SU-DHL-6 (cell line): ENCODE results near the gene CEBPG.

ENCODE experiments used
- H2AFZ ChIP-seq: fragments of 200-600 bp; sonication (generic); 2 replicates; pipeline ENCODE4 v1.6.1; 2014; ENCODE audit warnings: low read depth, mild to moderate bottlenecking, moderate library complexity, mixed read lengths, antibody characterized with exemption, low read length; ENCODE audit not compliant: severe bottlenecking
- H3F3A ChIP-seq: fragments of 200-600 bp; shearing (Covaris generic); 2 replicates; pipeline ENCODE4 v1.6.0; 2016; ENCODE audit warnings: antibody characterized with exemption, mild to moderate bottlenecking; ENCODE audit not compliant: insufficient read depth
- H3K27ac ChIP-seq: fragments of 200-600 bp; sonication (generic); 2 replicates; pipeline ENCODE4 v1.5.1; 2016; ENCODE audit warnings: low read depth, mild to moderate bottlenecking, low read length, moderate library complexity, mixed read lengths
- H3K27me3 ChIP-seq: fragments of 200-600 bp; sonication (generic), shearing (Covaris generic); 2 replicates; pipeline ENCODE4 v1.6.0; 2014; ENCODE audit warnings: mild to moderate bottlenecking, low read length
- H3K36me3 ChIP-seq: fragments of 200-600 bp; sonication (generic); 2 replicates; pipeline ENCODE4 v1.6.1; 2014; ENCODE audit warnings: mild to moderate bottlenecking, low read length, mixed read lengths
- H3K4me2 ChIP-seq: fragments of 300-600, 200-600 bp; shearing (Covaris generic), sonication (generic); 2 replicates; pipeline ENCODE4 v1.6.0; 2014; ENCODE audit warnings: low read length, low read depth, mild to moderate bottlenecking; ENCODE audit not compliant: poor library complexity, severe bottlenecking
- H3K4me3 ChIP-seq: fragments of 200-600 bp; sonication (generic); 2 replicates; pipeline ENCODE4 v1.5.1; 2014; ENCODE audit warnings: antibody characterized with exemption, low read length, mild to moderate bottlenecking, mixed read lengths; ENCODE audit not compliant: insufficient read depth, poor library complexity, severe bottlenecking
- H3K79me2 ChIP-seq: fragments of 200-600 bp; sonication (generic); 2 replicates; pipeline ENCODE4 v1.6.1; 2014; ENCODE audit warnings: mild to moderate bottlenecking, low read length, moderate library complexity; ENCODE audit not compliant: insufficient read depth
- H3K9ac ChIP-seq: fragments of 200-600 bp; sonication (generic); 2 replicates; pipeline ENCODE4 v1.7.0; 2014; ENCODE audit warnings: mild to moderate bottlenecking, low read length
- H3K9me2 ChIP-seq: fragments of 200-600 bp; sonication (generic); replicated peaks from 2 replicates; pipeline ENCODE4 v1.6.1; 2014; ENCODE audit warnings: low read length; ENCODE audit not compliant: insufficient read depth
- H3K9me3 ChIP-seq: fragments of 200-600 bp; sonication (generic); 2 replicates; pipeline ENCODE4 v1.6.1; 2014; ENCODE audit warnings: low read length, mixed read lengths; ENCODE audit not compliant: insufficient read depth
- H4K20me1 ChIP-seq: fragments of 200-600 bp; sonication (generic); 2 replicates; pipeline ENCODE4 v1.6.1; 2014; ENCODE audit warnings: low read depth, mild to moderate bottlenecking, antibody characterized with exemption, low read length, moderate library complexity, mixed read lengths
- EZH2phosphoT487 ChIP-seq: fragments of 200-600 bp; sonication (generic), shearing (Covaris generic); conservative IDR thresholded peaks from 2 replicates; pipeline ENCODE4 v1.6.1; 2018; ENCODE audit warnings: mild to moderate bottlenecking, antibody characterized with exemption, low read length, moderate library complexity, mixed read lengths
- TF ChIP-seq, protein P1 (sequence below): fragments of 200-600 bp; sonication (generic); IDR thresholded peaks from one replicate; pipeline ENCODE4 v1.5.1; 2017; ENCODE audit warnings: antibody characterized with exemption, mild to moderate bottlenecking, low read length, moderate library complexity; ENCODE audit not compliant: insufficient read depth, poor library complexity, severe bottlenecking

The CEBPG gene

DNA sequence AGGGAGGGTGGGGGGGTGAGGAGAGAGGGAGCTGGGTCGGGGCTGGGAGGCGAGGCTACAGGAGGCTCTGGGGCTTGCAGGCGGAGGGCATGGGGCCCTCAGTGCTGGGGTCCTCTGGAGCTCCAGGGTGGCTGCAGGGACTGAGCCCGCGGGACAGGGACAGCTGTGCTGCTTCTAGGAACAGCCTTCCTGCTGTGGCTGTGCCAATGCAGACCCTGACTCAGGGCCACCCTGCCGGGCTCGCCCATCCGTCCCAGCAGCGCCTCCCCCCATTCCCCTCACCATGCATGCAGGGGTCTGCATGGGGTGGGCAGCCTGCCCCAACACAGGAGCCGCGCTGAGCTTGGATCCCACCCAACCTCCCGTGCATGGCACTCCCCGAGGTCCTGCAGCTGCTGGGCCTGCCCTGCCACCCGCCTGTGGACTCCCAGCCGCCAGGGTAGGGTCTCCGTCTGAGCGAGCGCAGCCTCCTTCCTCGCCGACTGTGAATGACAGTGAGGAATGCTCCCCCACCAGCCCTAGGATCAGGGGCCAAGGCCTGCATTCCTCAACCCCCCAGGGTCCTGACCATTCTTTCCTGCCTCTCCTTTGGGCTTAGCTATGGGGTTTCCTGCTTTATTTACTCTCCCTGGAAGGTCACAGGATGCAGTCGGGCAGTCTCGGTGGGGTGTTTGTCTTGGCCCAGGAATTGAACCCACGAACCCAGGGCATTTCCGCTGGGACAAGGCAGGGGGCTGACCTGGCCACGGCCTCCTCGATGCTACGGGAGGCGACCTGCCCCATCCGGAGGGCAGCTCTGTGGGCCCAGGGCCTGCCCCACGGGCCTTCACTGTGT, 23.4 kb downstream of the CEBPG start:
- Histone ChIP-seq H3K9ac (no peak overlapping the region), H2AFZ (no peak overlapping the region), H3K9me2 (no peaks in the 10 kb centered on the region), H3K79me2 (no peaks in the 10 kb centered on the region), H3K9me3 (no peaks in the 10 kb centered on the region), H3K4me2 (no peak overlapping the region), H3F3A (no peaks in the 10 kb centered on the region), H3K4me3 (no peak overlapping the region), H3K36me3 (no peaks in the 10 kb centered on the region), H4K20me1 (no peaks in the 10 kb centered on the region), H3K27me3 (no peaks in the 10 kb centered on the region), H3K27ac (no peak overlapping the region)
- no peak for TF ChIP-seq EZH2phosphoT487
- TF ChIP-seq, protein P1, sequence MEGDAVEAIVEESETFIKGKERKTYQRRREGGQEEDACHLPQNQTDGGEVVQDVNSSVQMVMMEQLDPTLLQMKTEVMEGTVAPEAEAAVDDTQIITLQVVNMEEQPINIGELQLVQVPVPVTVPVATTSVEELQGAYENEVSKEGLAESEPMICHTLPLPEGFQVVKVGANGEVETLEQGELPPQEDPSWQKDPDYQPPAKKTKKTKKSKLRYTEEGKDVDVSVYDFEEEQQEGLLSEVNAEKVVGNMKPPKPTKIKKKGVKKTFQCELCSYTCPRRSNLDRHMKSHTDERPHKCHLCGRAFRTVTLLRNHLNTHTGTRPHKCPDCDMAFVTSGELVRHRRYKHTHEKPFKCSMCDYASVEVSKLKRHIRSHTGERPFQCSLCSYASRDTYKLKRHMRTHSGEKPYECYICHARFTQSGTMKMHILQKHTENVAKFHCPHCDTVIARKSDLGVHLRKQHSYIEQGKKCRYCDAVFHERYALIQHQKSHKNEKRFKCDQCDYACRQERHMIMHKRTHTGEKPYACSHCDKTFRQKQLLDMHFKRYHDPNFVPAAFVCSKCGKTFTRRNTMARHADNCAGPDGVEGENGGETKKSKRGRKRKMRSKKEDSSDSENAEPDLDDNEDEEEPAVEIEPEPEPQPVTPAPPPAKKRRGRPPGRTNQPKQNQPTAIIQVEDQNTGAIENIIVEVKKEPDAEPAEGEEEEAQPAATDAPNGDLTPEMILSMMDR = no peak

DNA sequence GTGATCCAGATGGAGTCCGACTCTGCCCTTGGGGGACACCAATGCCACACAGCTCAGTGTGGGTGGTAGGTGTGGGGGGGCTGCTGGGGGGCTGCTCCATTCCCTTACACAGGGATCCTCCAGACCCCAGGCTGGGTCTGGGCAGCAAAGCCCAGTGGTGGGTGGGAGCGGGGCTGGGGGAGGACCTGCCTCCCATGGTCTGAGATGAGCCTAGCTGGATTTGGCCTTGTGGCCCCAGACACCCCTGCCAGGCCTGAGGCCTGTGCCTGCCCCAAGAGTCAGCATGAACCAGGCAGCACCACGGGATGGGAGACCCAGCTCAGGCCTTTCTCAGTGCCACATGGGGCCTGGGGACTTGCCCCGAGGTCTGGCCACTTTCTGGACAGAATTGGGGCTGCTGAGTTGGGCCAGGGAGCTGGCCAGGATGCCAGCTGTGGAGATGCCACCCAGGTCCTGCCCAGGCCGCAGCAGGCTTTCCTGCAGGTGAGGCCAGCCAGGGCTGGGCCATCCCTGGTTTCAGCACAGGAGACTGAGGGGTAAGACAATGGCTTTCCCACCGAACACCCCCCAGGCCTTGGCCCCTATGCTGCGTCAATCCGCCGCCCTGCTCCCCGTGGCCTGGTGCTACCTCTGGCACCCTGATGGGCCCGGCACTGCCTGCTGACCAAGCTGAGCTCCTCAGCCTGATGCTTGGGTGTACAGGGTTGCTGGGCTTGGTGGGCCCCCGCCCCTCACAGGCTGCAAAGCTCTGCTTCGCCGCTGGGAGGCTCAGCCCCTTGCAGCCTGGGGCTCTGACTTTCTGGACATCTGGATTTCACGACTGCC, 24.2 kb downstream of the CEBPG start:
- H2AFZ ChIP-seq = no peak overlapping the region
- H3K4me2 ChIP-seq = no peak overlapping the region
- H3K9me2 ChIP-seq = no peaks in the 10 kb centered on the region
- TF ChIP-seq EZH2phosphoT487 = no peak
- TF ChIP-seq, protein P1 = peak; percentile 19
- no peaks in the 10 kb centered on the region for H3K27me3 ChIP-seq
- H3K79me2 ChIP-seq = no peaks in the 10 kb centered on the region
- no peak overlapping the region for H3K4me3 ChIP-seq
- H3K9me3 ChIP-seq = no peaks in the 10 kb centered on the region
- no peak overlapping the region for H3K9ac ChIP-seq
- no peaks in the 10 kb centered on the region for H3F3A ChIP-seq
- H3K36me3 ChIP-seq = no peaks in the 10 kb centered on the region
- H3K27ac ChIP-seq = no peak overlapping the region
- H4K20me1 ChIP-seq = no peaks in the 10 kb centered on the region

DNA sequence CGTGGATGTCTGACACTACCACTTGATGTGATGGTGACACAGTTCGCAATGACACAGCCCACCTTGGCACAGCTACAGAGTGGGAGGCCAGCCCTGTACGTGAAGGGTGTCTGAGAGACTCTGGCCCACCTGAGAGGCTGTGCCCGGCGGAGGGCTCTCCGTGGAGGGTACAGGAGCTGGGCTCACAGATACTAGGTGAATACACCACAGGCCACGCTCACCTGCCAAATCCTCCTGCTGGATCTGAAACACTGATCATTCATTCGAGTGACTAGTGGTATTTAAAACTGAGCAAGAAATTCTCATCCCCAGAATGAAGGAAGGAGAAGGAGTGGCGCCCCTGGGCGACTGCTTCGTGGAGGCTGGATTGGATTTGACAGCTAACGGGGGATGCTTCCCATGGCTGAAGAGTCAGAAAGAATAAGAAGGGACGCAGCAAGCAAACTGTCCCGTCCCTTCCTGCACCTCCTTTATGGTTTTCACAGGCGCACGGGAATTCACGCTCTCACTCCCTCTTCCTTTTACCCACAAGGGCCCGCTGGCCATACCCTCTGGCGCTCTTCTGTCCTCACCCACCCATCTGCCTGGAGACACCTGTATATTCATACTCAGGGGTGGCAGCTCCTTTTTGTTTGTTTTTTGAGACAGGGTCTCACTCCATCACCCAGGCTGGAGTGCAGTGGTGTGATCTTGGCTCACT, 25.0 kb downstream of the CEBPG start:
- H3K27me3 ChIP-seq = no peaks in the 10 kb centered on the region
- TF ChIP-seq EZH2phosphoT487 = no peak
- TF ChIP-seq, protein P1 = no peak
- H3K9me2 ChIP-seq = no peaks in the 10 kb centered on the region
- no peaks in the 10 kb centered on the region for H3F3A ChIP-seq
- H3K9me3 ChIP-seq = no peaks in the 10 kb centered on the region
- no peaks in the 10 kb centered on the region for H3K79me2 ChIP-seq
- H3K36me3 ChIP-seq = no peaks in the 10 kb centered on the region
- H3K27ac ChIP-seq = no peak overlapping the region
- H4K20me1 ChIP-seq = no peaks in the 10 kb centered on the region
- no peak overlapping the region for H3K4me2 ChIP-seq
- H3K4me3 ChIP-seq = no peak overlapping the region
- no peak overlapping the region for H2AFZ ChIP-seq
- H3K9ac ChIP-seq = no peak overlapping the region
